ENCODE data around the gene MCM3AP. TPM values are rescaled to one million over a fixed set of nuclear protein-coding genes. Genes with fewer than 3 reads are reported as not detected.

MCM3AP gene
- total RNA-seq, 2 donors from 2014 or later = 105 to 118 TPM

DNA sequence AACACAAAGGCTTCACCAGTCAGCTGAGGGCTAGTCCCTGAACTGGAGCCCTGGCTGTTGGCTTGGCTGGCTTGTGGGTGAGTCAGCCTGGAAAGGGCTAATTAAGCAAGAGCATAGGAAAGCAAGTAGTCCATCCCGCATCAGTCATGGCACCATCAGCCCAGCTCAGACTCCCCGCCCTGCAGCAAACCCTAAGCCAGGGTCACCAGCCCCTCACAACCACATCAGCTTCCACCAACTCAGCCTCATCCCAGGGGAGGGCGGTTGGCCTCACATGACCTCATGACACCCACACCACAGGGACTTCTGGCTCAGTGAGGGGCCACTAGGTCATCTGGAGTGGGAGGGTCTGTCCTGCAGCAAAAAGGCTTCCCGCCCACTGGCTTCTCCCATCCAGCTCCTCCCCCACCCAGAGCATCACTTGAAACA is 94.1 kb downstream of the MCM3AP start:
- Mint-ChIP-seq H3K4me3 (no peak overlapping the region), H3K27ac (no peak overlapping the region), H3K36me3 (ENCODE audit: low read depth) (peaks cover 12% of the 10 kb centered on the region), H3K9me3 (no peaks in the 10 kb centered on the region), H3K4me1 (no peaks in the 10 kb centered on the region), H3K27me3 (no peaks in the 10 kb centered on the region)
- no peak for ATAC-seq (replicated peaks)

DNA sequence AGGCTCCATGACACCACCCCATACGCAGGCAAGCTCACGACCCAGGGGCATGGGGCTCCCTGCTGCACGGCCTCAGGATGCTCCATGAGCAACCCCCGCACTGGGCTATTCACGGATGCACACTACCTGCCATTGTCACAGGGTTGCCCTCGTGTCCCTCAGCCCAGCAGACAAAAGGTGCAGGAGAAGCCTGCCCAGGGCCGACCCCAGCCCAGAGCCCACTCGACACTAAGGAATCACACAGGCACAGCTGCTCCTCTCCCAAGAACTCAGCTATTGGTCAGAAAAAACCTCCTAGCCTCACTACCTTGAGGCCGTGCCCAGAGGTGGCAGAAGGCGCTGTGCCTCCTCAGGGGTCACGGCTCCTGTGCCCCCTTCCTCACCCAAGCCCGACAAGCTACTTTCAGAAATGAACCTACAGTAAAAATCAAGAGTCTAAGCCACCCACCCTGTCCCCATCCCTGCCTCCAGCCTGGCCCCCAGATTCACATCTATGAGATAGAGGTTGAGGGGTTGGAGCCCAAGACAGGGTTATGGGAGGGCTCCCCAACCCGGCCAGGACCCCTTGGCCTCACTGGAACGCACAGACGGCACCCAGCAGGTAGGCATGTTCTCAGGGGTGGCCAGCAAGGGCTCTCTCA is 94.8 kb downstream of the MCM3AP start:
- H3K36me3 Mint-ChIP-seq (ENCODE audit: low read depth) = peaks cover 9% of the 10 kb centered on the region
- no peak for ATAC-seq (replicated peaks)
- H3K9me3 Mint-ChIP-seq = no peaks in the 10 kb centered on the region
- H3K4me1 Mint-ChIP-seq = no peaks in the 10 kb centered on the region
- H3K27ac Mint-ChIP-seq = no peak overlapping the region
- no peak overlapping the region for H3K4me3 Mint-ChIP-seq
- no peaks in the 10 kb centered on the region for H3K27me3 Mint-ChIP-seq

DNA sequence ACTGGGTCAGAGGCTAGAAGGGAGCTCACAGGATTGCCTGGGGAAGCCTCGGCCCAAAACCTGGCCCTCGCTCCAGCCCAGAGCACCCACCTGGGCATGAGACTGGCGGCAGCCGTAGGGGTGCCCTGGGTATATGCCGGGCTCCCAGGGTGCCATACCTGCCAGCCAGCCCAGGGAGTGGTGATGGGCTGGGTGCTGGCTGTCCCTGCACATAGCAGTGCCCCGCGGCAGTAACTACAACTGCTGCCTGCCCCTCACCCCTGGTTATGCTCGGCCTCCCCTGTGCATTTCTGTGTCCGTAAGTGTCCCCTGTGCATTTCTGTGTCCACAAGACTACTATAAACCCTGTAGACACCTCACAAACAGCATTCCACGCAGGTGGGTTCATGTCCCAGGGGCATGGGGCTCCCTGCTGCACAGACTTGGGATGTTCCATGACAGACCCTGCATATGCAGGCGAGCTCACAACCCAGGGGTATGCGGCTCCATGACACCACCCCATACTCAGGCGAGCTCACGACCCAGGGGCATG is 95.4 kb downstream of the MCM3AP start:
- Mint-ChIP-seq H3K4me3 (no peak overlapping the region), H3K9me3 (no peaks in the 10 kb centered on the region), H3K27ac (no peak overlapping the region), H3K36me3 (ENCODE audit: low read depth) (peaks cover 9% of the 10 kb centered on the region), H3K4me1 (no peaks in the 10 kb centered on the region), H3K27me3 (no peaks in the 10 kb centered on the region)
- no peak for ATAC-seq (replicated peaks)

DNA sequence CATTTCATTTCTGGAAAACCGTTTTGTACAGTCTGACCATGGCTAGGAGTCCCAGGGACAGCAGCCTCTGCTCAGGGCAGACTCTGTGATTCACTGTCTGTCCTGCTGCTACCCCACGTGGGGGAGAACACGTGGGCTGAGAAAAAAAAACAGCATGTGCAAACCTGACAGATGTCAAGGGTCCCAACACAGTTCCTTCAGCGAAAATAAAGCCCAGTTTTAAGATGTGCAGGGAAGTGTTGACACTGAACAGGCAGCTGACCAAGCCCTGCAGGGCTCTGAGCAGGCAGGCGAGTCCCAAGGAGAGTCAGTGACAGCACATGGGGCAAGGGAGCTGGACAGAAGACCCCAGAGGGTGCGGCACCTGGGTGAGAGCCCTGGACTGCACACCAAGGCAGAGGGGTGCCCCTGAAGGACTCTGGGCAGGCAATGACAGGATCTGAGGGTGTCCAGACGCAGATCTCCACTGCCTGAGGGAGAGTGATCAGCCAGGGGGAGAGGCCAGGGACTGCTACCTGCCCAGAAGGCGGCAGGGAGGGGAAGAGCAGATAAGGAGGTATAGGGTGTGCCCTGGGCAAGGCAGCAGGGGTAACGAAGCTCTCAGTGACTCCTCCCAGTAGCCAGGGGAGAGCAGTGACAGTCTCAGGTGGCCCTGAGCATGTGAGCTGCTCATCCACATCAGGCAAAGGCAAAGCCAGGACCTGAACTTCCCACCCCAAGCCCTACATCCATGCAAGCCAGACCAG is 96.0 kb downstream of the MCM3AP start:
- H3K36me3 Mint-ChIP-seq (ENCODE audit: low read depth) = peaks cover 4% of the 10 kb centered on the region
- H3K27me3 Mint-ChIP-seq = no peaks in the 10 kb centered on the region
- ATAC-seq (replicated peaks) = no peak
- no peaks in the 10 kb centered on the region for H3K4me1 Mint-ChIP-seq
- H3K9me3 Mint-ChIP-seq = no peaks in the 10 kb centered on the region
- H3K4me3 Mint-ChIP-seq = no peak overlapping the region
- H3K27ac Mint-ChIP-seq = peak overlapping the region; percentile 36

DNA sequence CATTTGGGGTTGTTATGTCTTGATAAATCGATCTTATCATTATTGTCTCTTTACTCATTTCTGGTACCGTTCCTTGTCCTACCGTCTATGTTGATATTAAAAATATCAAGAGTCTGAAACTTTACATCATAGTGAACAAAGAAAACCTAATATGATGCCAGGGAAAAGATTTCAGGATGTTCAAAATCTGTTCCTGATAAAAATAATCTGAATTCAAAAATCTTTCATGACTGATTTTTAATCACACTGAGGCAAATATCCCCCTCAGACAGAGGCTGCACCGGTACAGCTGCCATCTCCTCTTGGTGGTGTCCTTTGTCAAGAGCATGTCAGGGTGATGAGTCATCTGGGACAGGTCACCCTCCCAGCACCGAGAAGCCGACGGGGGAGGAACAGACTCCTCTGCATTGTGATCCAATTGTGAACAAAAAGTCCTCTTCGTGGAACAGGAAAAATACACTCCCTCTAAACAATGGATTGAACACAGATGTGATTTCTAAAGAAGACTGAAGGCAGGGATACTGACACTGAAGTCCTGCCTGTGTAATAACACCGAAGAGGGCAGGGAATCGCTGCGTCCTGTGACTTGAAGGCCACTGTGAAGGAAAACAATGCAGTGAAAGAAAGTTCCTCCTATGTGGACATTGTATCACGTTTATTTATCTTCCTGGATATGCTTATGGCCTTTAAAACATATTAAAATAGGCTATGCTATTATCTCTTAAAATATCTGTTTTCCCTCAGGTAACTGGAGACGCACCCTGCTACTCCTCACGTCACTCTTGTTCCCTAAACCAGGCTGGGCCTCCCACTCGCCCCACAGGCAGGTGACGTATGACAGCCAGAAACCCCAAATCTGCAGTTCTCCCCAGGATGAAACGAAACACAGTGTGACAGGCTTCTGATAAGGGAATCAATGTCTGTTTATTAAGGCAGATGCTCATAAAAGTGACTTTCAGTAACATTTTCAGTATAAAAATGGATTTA is 96.9 kb downstream of the MCM3AP start:
- ATAC-seq (replicated peaks) = no peak
- no peak overlapping the region for H3K4me3 Mint-ChIP-seq
- H3K27me3 Mint-ChIP-seq = no peaks in the 10 kb centered on the region
- H3K9me3 Mint-ChIP-seq = no peaks in the 10 kb centered on the region
- H3K36me3 Mint-ChIP-seq (ENCODE audit: low read depth) = no peaks in the 10 kb centered on the region
- peak overlapping the region; percentile 36 for H3K27ac Mint-ChIP-seq
- no peaks in the 10 kb centered on the region for H3K4me1 Mint-ChIP-seq

DNA sequence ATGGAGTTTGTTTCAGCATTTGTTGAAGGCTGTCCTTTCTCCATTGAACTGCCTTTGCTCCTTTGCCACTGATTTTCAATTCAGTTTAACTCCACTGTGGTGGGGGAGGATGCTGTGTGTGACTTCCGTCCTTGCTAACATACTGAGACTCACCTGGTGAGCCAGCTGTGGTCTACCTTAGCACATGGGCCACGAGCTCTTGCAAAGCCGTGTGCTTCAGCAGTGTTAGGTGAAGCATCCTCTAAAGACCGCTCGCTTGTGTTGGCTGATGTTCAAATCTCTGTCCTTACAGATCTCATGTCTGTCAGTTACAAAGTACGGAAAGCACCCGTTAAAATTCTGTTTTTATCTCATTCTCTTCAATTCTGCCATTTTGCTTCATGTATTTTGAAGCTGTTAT is 97.6 kb downstream of the MCM3AP start:
- Mint-ChIP-seq H3K36me3 (ENCODE audit: low read depth) (no peaks in the 10 kb centered on the region), H3K27ac (no peak overlapping the region), H3K27me3 (no peaks in the 10 kb centered on the region), H3K4me1 (no peaks in the 10 kb centered on the region), H3K4me3 (no peak overlapping the region), H3K9me3 (no peaks in the 10 kb centered on the region)
- ATAC-seq (replicated peaks) = no peak

DNA sequence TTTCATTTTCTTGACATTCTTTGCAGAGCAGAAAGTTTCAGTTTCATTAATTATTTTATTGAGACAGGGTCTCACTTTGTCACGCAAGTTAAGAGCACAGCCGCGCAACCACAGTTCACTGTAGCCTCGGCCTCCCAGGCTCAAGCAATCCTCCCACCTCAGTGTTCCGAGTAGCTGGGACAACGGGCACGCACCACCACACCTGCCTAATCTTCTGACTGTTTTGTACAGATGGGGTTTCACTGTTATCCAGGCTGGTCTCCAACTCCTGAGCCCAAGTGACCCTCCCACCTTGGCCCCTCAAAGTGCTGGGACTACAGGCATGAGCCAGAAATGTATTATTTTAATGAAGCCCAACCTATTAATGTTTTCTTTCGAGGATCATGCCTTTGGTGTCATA is 98.2 kb downstream of the MCM3AP start:
- Mint-ChIP-seq H3K27me3 (no peaks in the 10 kb centered on the region), H3K27ac (no peak overlapping the region), H3K9me3 (no peaks in the 10 kb centered on the region), H3K4me1 (no peaks in the 10 kb centered on the region), H3K4me3 (no peak overlapping the region), H3K36me3 (ENCODE audit: low read depth) (no peaks in the 10 kb centered on the region)
- ATAC-seq (replicated peaks) = no peak

DNA sequence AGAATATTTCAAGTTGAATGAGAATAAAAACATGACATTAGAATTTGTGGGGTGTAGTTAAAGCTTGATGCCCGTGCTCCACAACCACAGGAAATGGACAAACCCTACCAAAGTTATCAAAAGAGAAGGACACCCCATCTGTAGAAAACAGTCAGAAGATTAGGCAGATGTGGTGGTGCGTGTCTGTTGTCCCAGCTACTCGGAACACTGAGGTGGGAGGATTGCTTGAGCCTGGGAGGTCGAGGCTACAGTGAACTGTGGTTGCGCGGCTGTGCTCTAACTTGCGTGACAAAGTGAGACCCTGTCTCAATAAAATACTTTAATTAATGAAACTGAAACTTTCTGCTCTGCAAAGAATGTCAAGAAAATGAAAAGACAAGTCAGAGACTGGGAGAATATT is 99.7 kb downstream of the MCM3AP start:
- Mint-ChIP-seq H3K9me3 (no peaks in the 10 kb centered on the region), H3K27me3 (no peaks in the 10 kb centered on the region), H3K4me1 (no peaks in the 10 kb centered on the region), H3K36me3 (ENCODE audit: low read depth) (no peaks in the 10 kb centered on the region), H3K4me3 (no peak overlapping the region), H3K27ac (no peak overlapping the region)
- ATAC-seq (replicated peaks) = no peak

Other genes starting within 250 kb of the MCM3AP start
- gene COL6A2, start 187.5 kb downstream of the MCM3AP start, total RNA-seq = 10 to 100 TPM in 1 of 2 donors, 1 to 10 TPM in 1; 3.3 to 10.1 TPM
- gene FTCD, start 130.0 kb downstream of the MCM3AP start, total RNA-seq = under 1 TPM in 1 of 2 donors, not detected in 1; 0.24 TPM
- 1 to 10 TPM; 3.8 to 6.7 TPM for gene SPATC1L, start 101.2 kb downstream of the MCM3AP start, total RNA-seq
- gene LSS, start 56.8 kb downstream of the MCM3AP start, total RNA-seq = 10 to 100 TPM; 30.8 to 43.8 TPM
- gene YBEY, start 731 bp upstream of the MCM3AP start, total RNA-seq = 10 to 100 TPM in 1 of 2 donors, 1 to 10 TPM in 1; 7.0 to 14.8 TPM
- 10 to 100 TPM; 21.4 to 24.3 TPM for gene C21orf58, start 38.3 kb upstream of the MCM3AP start, total RNA-seq
- 10 to 100 TPM; 44.8 to 70.9 TPM for gene PCNT, start 38.5 kb upstream of the MCM3AP start, total RNA-seq
- gene DIP2A, start 173.3 kb upstream of the MCM3AP start, total RNA-seq = 10 to 100 TPM; 43.6 to 49.3 TPM